GM19328 (cell line): Measurements from ENCODE around the gene FTSJ3.
A peak's percentile ranks its signal among the peaks of the same experiment; 100 is the strongest.

Experiments used
- ATAC-seq: cut with Tn5 transposase; IDR thresholded peaks from one replicate; pipeline ENCODE4 v1.9.1; 2021; ENCODE audit warnings: mild to moderate bottlenecking, moderate library complexity; ENCODE audit not compliant: unreplicated experiment

Gene FTSJ3

DNA sequence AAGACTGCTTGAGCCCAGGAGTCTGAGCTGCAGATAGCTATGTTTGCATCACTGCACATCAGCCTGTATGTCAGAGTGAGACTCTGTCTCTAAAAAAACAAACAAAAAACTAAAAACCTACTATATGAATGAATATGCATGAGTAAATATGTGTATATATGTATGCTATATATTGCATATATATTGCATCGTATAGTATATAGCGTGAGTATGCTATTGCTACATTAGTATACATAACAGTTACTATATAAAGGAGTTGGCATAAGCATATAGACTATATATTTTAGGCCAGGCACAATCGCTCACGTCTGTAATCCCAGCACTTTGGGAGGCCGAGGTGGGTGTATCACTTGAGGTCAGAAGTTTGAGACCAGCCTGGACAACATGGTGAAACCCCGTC is 37.4 kb downstream of the FTSJ3 start:
- ATAC-seq = no peak

DNA sequence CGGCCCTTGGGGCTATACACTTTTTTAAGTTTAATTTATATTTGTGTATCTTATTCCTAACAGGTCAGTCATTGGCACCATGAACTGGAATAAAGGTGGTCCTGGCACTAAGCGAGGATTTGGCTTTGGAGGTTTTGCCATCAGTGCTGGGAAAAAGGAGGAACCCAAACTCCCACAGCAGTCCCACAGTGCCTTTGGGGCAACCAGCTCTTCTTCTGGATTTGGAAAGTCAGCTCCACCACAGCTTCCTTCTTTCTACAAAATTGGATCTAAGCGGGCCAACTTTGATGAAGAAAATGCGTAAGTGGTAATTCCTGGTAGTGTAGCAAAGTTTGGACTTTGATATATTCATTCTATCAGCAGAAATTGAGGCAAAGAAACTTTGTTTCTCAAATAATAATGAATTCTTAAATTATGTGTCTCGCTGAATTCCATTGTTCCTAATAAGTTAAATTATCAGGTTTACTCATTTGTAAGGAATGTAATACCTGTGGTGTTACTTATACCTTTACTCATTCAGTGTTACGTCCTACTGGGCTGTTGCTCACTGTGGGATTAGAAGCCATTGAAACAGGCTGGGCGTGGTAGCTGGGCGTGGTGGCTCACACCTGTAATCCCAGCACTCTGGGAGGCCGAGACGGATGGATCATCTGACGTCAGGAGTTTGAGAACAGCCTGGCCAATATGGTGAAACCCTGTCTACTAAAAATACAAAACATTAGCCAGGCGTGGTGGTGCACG is 40.3 kb downstream of the FTSJ3 start:
- no peak for ATAC-seq

DNA sequence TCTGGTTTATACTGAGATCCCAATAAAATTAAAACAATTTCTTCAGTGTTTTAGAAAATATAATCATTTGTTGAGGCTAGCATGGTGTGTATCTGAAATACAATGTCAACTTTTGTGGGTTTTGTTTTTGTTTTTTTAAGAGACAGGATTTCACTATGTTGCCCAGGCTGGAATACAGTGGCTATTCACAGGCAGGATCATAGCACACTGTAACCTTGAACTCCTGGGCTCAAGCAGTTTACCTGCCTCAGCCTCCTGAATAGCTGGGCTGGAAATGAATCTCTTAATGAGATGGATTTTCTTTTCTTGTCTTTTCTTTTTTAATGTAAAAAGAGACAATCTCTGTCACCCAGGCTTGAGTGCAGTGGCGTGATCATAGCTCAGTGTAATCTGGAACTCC is 41.3 kb downstream of the FTSJ3 start:
- no peak for ATAC-seq

DNA sequence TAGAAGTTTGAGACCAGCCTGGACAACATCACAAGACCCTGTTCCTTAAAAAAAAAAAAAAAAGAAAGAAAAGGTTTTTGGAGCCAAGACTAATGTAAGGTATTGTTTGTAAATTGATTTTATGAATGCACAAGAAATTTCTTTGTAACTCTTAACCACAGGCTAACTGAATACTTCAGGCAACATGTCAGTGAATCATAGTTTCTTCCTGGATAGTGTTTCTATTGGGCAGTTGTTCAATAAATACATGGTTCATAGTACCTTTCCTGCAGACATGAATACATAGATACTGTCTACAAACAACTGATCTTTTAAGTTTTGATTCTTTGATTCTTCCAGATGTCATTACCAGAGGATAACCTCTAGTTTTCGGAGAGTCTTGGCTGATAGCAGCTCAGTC is 41.9 kb downstream of the FTSJ3 start:
- ATAC-seq = no peak

DNA sequence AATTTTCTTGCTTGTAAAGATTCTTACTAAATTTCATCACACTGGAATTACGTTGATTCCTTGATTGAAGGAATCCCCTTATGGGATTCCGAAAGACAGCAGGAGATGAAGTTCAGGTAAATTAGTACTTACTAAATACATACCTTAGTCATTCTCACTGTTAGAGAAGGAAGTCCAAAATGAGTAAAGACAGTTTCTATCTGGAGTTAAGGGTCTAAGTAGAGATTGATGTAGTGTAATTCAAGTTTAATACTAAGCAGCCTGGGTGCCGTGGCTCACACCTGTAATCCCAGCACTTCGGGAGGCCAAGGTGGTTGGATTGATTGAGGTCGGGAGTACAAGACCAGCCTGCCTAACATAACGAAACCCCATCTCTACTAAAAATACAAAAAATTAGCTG is 43.9 kb downstream of the FTSJ3 start:
- ATAC-seq = no peak

DNA sequence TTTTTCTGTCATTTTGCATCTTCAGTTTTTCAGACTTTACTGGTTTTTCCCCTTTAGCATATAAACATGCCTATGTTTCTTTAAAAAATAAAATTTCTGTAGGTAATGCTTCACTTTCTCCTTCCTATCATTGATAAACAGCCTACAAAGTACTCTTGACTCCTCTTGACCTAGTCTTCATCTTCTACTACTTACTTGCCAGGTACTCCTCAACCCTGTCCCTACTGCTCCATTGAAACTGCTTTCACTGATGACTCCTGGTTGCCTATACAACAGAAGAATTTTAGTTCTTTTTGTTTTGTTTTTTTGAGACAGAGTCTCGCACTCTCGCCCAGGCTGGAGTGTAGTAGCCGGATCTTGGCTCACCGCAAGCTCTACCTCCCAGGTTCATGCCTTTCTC is 46.5 kb downstream of the FTSJ3 start:
- ATAC-seq = no peak

DNA sequence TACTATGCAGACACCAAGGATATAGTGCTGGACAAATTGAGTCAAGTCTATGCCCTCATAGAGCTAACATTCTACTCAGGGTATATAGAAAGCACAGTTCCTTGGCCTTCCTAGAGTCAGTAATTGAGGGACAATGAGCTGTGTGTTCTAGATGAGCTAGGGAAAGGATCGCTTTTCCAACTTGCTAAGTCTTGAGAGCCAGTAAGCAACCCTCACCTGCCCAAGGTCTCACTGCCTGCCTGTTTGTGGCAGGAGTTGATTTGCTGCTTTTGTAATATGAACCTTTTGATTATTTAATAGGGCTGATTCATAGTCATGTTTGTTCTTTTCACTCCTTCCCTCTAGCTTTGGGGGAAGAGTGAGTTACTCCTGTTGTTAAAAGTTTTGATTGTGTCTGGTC is 47.0 kb downstream of the FTSJ3 start:
- ATAC-seq = no peak

DNA sequence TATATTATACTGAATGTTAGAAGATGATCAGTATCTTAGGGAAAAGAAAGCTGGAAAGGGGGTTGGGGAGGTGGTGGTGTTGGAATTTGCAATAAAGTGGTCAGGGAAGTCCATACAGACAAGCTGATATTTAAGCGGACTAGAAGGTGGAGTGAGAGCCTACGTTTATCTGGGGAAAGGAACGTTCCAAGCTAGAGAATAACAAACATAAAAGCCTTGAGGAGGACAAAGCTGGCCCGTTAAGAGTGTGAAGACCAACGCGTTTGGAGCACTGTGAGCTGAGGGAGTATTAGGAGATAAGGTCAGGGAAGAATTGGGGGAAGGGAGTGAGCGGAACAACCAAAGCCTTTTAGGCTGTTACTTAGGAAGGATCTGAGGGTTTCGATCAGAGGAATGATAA is 52.0 kb downstream of the FTSJ3 start:
- no peak for ATAC-seq

DNA sequence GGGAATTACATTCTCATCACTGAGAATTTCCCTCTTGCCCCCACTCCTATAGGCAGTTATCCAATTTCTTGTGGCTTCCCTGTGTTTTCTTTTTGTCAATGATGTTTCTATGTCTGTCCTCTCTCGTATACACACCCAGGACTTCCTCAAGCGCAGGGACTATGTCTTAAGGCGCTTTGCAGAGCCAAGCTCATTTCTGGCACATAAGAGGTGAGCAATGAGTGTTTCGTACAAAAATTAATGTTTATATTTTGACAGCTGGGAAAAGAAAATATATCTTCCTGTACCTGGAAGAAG is 52.5 kb downstream of the FTSJ3 start:
- no peak for ATAC-seq

DNA sequence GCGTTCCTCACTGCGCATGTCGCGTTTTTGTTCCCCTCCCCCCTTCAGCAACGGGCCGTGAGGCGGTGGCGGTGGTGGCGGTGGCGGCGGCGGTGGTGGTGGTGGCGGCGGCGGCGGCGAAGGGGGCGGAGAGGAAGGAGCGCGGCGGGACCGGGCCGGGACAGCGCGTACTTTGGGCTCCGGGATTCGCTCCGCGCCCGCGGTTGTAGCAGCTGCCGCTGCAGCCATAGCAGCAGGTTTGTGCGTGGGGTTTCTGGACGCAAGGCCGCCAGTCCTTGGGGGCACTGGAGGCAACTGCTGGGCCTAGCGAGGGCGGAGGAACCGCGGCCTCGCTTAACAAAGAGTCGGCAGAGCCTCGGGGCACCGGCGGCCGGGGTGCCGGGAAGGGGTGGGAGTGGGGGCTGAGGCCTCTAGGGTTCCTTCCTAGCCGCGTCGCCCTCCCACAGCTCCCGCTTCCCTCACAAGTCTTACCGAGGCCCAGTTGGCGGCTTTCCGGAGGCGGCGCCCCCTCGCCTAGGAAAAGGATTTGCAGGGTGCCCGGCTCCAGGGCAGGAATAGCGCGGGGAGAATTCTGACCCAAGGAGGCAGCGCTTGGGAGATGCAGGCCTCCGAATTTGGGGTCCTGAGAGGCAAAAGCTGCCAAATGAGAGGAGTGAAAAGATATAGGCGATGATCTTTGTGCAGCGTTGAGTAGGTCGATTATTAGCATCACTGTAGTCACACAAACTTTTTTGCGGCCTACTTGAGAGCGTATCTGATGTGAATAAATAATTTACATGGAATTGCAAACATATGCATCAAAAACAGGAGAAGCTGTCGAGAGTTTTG is 53.1 kb downstream of the FTSJ3 start, which contains the start of gene DDX42:
Gene DDX42 (plus strand): TSS at position 30 of the 828 bp plus-strand sequence. CDS start 12,880 bp downstream, outside the sequence.
- peak; percentile 2 for ATAC-seq

DNA sequence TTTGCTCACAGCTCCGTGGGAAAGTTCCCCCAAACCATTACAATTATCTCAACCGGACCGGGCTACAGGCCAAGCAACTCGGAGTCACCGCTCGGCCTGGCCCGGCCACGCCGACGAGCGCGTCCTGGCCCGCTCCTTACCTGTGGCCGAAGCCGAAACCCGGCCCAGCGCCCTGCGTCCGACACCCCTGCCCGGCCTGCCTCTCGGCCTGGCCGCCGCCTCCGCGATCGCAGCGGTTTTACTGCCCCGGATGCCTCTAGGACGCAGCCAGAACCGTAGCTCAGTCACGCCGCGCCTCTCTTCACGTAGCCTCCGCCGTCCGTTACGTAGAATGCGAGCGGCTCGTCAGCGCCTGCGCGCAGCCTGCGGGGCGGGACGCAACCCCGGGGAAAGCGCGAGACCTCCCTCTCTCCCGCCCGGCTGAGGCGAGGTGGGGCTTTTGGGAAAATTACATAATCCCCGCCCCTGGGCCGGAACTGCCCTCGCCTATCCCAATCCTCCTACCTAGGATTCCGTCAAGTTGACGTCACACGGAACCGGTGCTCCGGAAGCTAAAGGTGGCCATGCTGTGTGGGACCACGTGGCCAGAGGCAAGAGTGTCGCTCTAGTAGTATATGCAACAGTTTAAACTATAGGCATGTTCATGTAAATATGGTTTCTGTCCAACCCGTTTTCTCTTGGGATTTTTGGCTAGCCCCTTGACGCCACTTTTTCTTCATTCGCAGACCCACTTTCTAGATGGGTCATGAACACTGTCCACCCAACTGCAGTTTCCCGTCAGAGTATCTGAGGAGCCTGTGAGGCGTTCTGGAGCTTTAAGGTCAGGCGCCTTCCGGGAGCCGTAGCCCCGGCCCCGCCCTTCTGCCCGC is 54.0 kb downstream of the FTSJ3 start, which contains the start of gene CCDC47:
Gene CCDC47 (minus strand): TSS at position 326 of the 869 bp plus-strand sequence. CDS start 7,422 bp downstream, outside the sequence.
- peak; percentile 83 for ATAC-seq

DNA sequence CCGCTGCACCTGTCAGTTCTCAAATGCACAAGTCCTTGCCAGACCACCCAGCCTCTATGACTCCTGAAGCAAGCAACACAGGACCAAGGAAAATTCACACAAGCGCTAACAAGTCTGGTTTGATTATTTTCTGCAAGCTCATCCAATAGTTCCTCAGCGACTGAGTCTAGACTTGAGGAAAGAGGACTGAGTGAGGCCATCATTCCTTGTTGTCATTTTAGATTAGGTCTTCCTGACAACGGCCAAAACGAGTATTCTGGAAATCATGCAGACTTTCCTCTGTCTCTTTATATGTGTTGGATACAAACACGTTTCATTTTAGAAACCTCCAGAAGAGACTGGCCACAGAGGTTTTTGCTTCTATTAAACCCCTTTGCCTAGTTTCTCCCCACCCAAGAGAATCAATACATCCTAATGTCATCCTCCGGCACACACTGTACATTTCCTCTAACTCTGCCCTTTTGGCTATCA is 54.6 kb downstream of the FTSJ3 start:
- ATAC-seq = no peak
